Transverse colon (tissue), 4 donors: Measurements from ENCODE around the gene FRMPD4. TPM values are rescaled to one million over a fixed set of nuclear protein-coding genes. Genes with fewer than 3 reads are reported as not detected.

Experiments used
- DNase-seq: peaks from one replicate; pipeline ENCODE4 v3.0.0-alpha.2; 2019
- H3K27ac ChIP-seq, 4 donors: fragments of 200-600 bp; sonication (generic); 2 replicates each; pipeline ENCODE4 v1.5.1; 2016 to 2018; ENCODE audit warnings: inconsistent platforms in 4 of 4
- H3K27me3 ChIP-seq: fragments of 200-600 bp; sonication (generic); 2 replicates; pipeline ENCODE4 v1.5.1; 2017; ENCODE audit warnings: inconsistent platforms
- H3K36me3 ChIP-seq, 4 donors: fragments of 200-600 bp; sonication (generic); 2 replicates each; pipeline ENCODE4 v1.5.1; 2017 to 2019; ENCODE audit warnings: inconsistent platforms in 4 of 4
- H3K4me1 ChIP-seq, 4 donors: fragments of 200-600 bp; sonication (generic); 2 replicates each; pipeline ENCODE4 v1.5.1; 2017 to 2020; ENCODE audit warnings: inconsistent platforms in 4 of 4
- H3K4me3 ChIP-seq, 4 donors: fragments of 200-600 bp; sonication (generic); 1 replicate in 1 of 4; 2 replicates in 3 of 4; pipeline versions ENCODE4 v1.5.1 to v1.6.1; 2017 to 2019; ENCODE audit warnings: inconsistent platforms in 4 of 4
- H3K9me3 ChIP-seq, 2 donors: fragments of 200-600 bp; sonication (generic); 2 replicates each; pipeline ENCODE4 v1.5.1; 2017 to 2019; ENCODE audit warnings: inconsistent platforms in 2 of 2
- EP300 ChIP-seq: sonication (generic); formaldehyde crosslinking; IDR thresholded peaks from one replicate; pipeline ENCODE4 v1.6.1; 2017; ENCODE audit warnings: antibody characterized with exemption, low read depth
- POLR2A ChIP-seq: fragments of 450-650 bp; IDR thresholded peaks from one replicate; pipeline ENCODE4 v1.6.1; 2016; ENCODE audit warnings: antibody characterized with exemption, mild to moderate bottlenecking, moderate library complexity
- POLR2AphosphoS5 ChIP-seq, 3 donors: sonication (generic); formaldehyde crosslinking; IDR thresholded peaks; one replicate each; pipeline ENCODE4 v1.6.1; 2016; ENCODE audit warnings: antibody characterized with exemption in 3 of 3
- WGBS, 2 donors: methylation state at CpG; one replicate each; pipeline ENCODE4 v1.1.5; 2018; ENCODE audit warnings: low coverage in 1 of 2; 5-methylcytosine and 5-hydroxymethylcytosine counted together
- in situ Hi-C, 4 donors: fragments of 200-750 bp; cut with MboI; loops; one replicate each; pipeline versions ENCODE4 v1.15.0 to v1.15.1; 2017; ENCODE audit warnings: low sequenced_read_pairs in 3 of 4, low pct_ligation_motif_present in 1 of 4, low pct_unique_long_range_greater_than_20kb in 1 of 4
- intact Hi-C: fragments of 100-400 bp; cut with DNase I; formaldehyde crosslinking; loops from one replicate; pipeline ENCODE4 v1.15.1; 2023; ENCODE audit warnings: low total_unique reads
- total RNA-seq, 4 donors: library from RNA; depleted of rRNA; stranded (reverse); fragments of >200 nt; gene quantifications; one replicate each; pipeline ENCODE4 v1.1.0, GENCODE V29; 2016
- TF ChIP-seq, protein P1 (sequence below), 5 experiments: fragments of 200-600 bp in 3 of 5; fragments of 450-650 bp in 2 of 5; sonication (generic) in 3 of 5; IDR thresholded peaks; 1 replicate in 2 of 5; 2 replicates in 3 of 5; pipeline ENCODE4 v1.5.1; 2016 to 2017; ENCODE audit warnings: antibody characterized with exemption in 5 of 5, inconsistent platforms in 3 of 5, mild to moderate bottlenecking in 2 of 5, moderate library complexity in 1 of 5

The FRMPD4 gene
- total RNA-seq, 4 donors from 2014 or later: 0.79 to 1.5 (median 0.82) TPM; not detected in 1

GRCh38 chrX:12174358-12174757, 36.1 kb downstream of the FRMPD4 start:
- intact Hi-C loops (no loop called here), in situ Hi-C loops (no loop called here)
- no peaks in the 10 kb centered on the region for H3K9me3 ChIP-seq
- TF ChIP-seq, protein P1, sequence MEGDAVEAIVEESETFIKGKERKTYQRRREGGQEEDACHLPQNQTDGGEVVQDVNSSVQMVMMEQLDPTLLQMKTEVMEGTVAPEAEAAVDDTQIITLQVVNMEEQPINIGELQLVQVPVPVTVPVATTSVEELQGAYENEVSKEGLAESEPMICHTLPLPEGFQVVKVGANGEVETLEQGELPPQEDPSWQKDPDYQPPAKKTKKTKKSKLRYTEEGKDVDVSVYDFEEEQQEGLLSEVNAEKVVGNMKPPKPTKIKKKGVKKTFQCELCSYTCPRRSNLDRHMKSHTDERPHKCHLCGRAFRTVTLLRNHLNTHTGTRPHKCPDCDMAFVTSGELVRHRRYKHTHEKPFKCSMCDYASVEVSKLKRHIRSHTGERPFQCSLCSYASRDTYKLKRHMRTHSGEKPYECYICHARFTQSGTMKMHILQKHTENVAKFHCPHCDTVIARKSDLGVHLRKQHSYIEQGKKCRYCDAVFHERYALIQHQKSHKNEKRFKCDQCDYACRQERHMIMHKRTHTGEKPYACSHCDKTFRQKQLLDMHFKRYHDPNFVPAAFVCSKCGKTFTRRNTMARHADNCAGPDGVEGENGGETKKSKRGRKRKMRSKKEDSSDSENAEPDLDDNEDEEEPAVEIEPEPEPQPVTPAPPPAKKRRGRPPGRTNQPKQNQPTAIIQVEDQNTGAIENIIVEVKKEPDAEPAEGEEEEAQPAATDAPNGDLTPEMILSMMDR (IDR thresholded peaks at IDR 0.05): no peak
- TF ChIP-seq EP300: no peak
- H3K27ac ChIP-seq: no peak overlapping the region
- H3K4me3 ChIP-seq: no peak overlapping the region
- DNase-seq: no peak
- H3K4me1 ChIP-seq: no peaks in the 10 kb centered on the region
- H3K36me3 ChIP-seq: no peaks in the 10 kb centered on the region
- WGBS, 2 donors: 41% methylated on average over 2 of the region's 2 CpGs; no CpG with 5 or more reads in 1 of the 2 donors
- H3K27me3 ChIP-seq: no peaks in the 10 kb centered on the region

- TF ChIP-seq EP300: no peak
- TF ChIP-seq POLR2A: no peak
- TF ChIP-seq, protein P1 (IDR thresholded peaks at IDR 0.05): no peak
- TF ChIP-seq POLR2AphosphoS5 (IDR thresholded peaks at IDR 0.05): no peak
- 68 to 80% methylated on average over 1 to 2 of the region's 2 CpGs for WGBS, 2 donors
- Histone ChIP-seq H3K9me3 (no peaks in the 10 kb centered on the region), H3K36me3 (no peaks in the 10 kb centered on the region), H3K4me3 (no peak overlapping the region), H3K27ac (no peak overlapping the region), H3K4me1 (no peaks in the 10 kb centered on the region), H3K27me3 (no peaks in the 10 kb centered on the region)
- no peak for DNase-seq
- in situ Hi-C loops (no loop called here), intact Hi-C loops (no loop called here)
These were observed 58.8 kb downstream of the FRMPD4 start for GRCh38 chrX:12197030-12197429.

- intact Hi-C loops: no loop called here
- Histone ChIP-seq H3K9me3 (no peaks in the 10 kb centered on the region), H3K4me1 (no peaks in the 10 kb centered on the region), H3K36me3 (no peaks in the 10 kb centered on the region), H3K4me3 (no peak overlapping the region), H3K27me3 (no peaks in the 10 kb centered on the region), H3K27ac (no peak overlapping the region)
- 58% methylated on average over 1 of the region's 1 CpG; no CpG with 5 or more reads in 1 of the 2 donors for WGBS, 2 donors
- TF ChIP-seq EP300 (no peak), POLR2AphosphoS5 (IDR thresholded peaks at IDR 0.05) (no peak), POLR2A (no peak)
- TF ChIP-seq, protein P1 (IDR thresholded peaks at IDR 0.05): no peak
- in situ Hi-C loops: no loop called here
- no peak for DNase-seq
These were observed 68.1 kb downstream of the FRMPD4 start for GRCh38 chrX:12206413-12206812.

DNA sequence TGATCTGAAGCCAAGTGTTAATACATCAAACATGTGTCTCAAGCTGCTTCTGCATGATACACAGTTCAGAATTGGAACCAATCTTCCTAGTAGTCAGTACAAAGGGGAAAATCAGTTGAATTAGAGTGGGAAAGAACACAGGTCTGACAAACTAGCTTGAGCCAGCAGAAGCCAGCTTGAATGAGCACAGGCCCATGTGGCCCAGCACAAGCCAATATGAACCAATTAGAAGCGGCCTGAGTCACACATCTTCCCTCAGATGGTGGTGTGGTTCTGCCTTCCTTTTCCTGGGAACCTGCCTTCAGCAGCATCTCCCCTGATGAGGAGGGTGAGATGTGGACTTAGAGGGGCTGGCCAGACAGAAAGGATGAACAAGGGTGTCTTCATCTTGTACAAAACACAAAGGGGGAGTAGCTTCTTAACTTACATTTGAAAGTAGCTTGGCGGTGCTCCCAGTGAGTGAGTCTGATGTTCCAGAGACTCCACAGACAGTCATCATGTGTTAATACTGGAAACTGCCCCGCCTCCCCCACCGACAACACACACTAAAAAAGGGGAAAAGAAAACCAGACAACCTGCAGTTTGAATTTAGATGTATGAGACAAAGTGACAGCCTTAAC, 72.0 kb downstream of the FRMPD4 start:
- Histone ChIP-seq H3K4me1 (no peaks in the 10 kb centered on the region), H3K4me3 (no peak overlapping the region), H3K9me3 (no peaks in the 10 kb centered on the region), H3K27me3 (no peaks in the 10 kb centered on the region), H3K36me3 (no peaks in the 10 kb centered on the region), H3K27ac (peak overlapping the region in 3 of 4 donors; percentile 16 to 58 (median 37))
- TF ChIP-seq, protein P1 (IDR thresholded peaks at IDR 0.05): no peak
- TF ChIP-seq POLR2A (no peak), POLR2AphosphoS5 (IDR thresholded peaks at IDR 0.05) (no peak), EP300 (no peak)
- peak; percentile 12 for DNase-seq
- intact Hi-C loops (no loop called here), in situ Hi-C loops (no loop called here)
- WGBS, 2 donors: 79% methylated on average over 4 of the region's 4 CpGs; no CpG with 5 or more reads in 1 of the 2 donors
